NCI-H2081 treated with DMSO at 0.1 percent for 48 hours (cell line): ENCODE data around the gene HOXD3.

Experiments
- DNase-seq: peaks from one replicate; lab custom pipeline; 2025; lab: John Stamatoyannopoulos, UW

The HOXD3 gene

GRCh38 chr2:176212276-176212675, 55.2 kb downstream of the HOXD3 start:
- no peak for DNase-seq

GRCh38 chr2:176213406-176213805, 56.3 kb downstream of the HOXD3 start:
- no peak for DNase-seq
